Adrenal gland (tissue), 12 donors: Measurements from ENCODE around the gene HIPK2. TPM values are rescaled to one million over a fixed set of nuclear protein-coding genes. Genes with fewer than 3 reads are reported as not detected.

Source experiments
- DNase-seq, 7 donors: peaks; one replicate each; pipeline ENCODE4 v3.0.0-alpha.2; 2019 to 2020
- H3K27ac ChIP-seq, 5 donors: fragments of 200-600 bp; sonication (generic) in 4 of 5; 1 replicate in 3 of 5; 2 replicates in 2 of 5; pipeline versions ENCODE4 v1.5.1 to v1.8.0; 2016 to 2020; ENCODE audit warnings: mild to moderate bottlenecking in 1 of 5
- H3K27me3 ChIP-seq: fragments of 200-600 bp; 2 replicates; pipeline ENCODE4 v1.8.0; 2021
- H3K36me3 ChIP-seq, 2 donors: fragments of 200-600 bp; replicated peaks in 1 of 2; 1 replicate in 1 of 2; 2 replicates in 1 of 2; pipeline versions ENCODE4 v1.5.1 to v1.8.0; 2018 to 2022
- H3K4me1 ChIP-seq, 2 donors: fragments of 200-600 bp; replicated peaks in 1 of 2; 1 replicate in 1 of 2; 2 replicates in 1 of 2; pipeline versions ENCODE4 v1.5.1 to v1.8.0; 2018 to 2021
- H3K4me3 ChIP-seq, 4 donors: fragments of 200-600 bp; sonication (generic) in 3 of 4; one replicate each; pipeline ENCODE4 v1.5.1; 2016 to 2018
- H3K9me3 ChIP-seq, 3 donors: fragments of 200-600 bp; sonication (generic) in 1 of 3; replicated peaks in 1 of 3; 1 replicate in 2 of 3; 2 replicates in 1 of 3; pipeline versions ENCODE4 v1.5.1 to v1.8.0; 2016 to 2021
- POLR2A ChIP-seq, 2 donors: fragments of 450-650 bp; IDR thresholded peaks; one replicate each; pipeline ENCODE4 v1.6.1; 2017; ENCODE audit warnings: antibody characterized with exemption in 2 of 2, mild to moderate bottlenecking in 2 of 2, moderate library complexity in 1 of 2
- WGBS, 4 donors: extraction: QIAGEN DNeasy Blood & Tissue Kit in 2 of 4; methylation state at CpG; one replicate each; pipeline versions ENCODE4 v1.1.5 to v1.1.7; 2013 to 2017; 5-methylcytosine and 5-hydroxymethylcytosine counted together
- intact Hi-C, 2 donors: fragments of 100-400 bp; cut with DNase I; formaldehyde crosslinking; loops; one replicate each; pipeline versions ENCODE4 v1.14.1 to v1.15.0; 2022 to 2023
- polyA plus RNA-seq, 3 donors: library from polyadenylated mRNA; stranded (reverse); fragments of 200-250 nt in 2 of 3; fragments of 350-450 nt in 1 of 3; fragmentation: Illumina TruSeq in 1 of 3; extraction: RNeasy Lipid Tissue Mini Kit (QIAGEN cat#74804) in 1 of 3; gene quantifications; one replicate each; pipeline ENCODE4 v1.2.3, GENCODE V29; 2013 to 2014
- total RNA-seq, 9 donors: library from RNA; depleted of rRNA in 4 of 9; stranded (reverse); fragments of >200 nt in 4 of 9; fragments of 120-200 nt in 1 of 9; fragmentation: NEBNext Ultra II Directional in 1 of 9; extraction: Animal tissue kit (Norgen Biotek cat#: 25700) in 1 of 9; gene quantifications; one replicate each; pipeline versions ENCODE4 v1.1.0 to v1.2.4, GENCODE V29; 2013 to 2023
- TF ChIP-seq, protein P1 (sequence below), 6 experiments: fragments of 450-650 bp in 4 of 6; fragments of 200-600 bp in 2 of 6; sonication (generic) in 1 of 6; IDR thresholded peaks; 1 replicate in 5 of 6; 2 replicates in 1 of 6; pipeline versions ENCODE4 v1.5.1 to v1.8.0; 2016 to 2021; ENCODE audit warnings: antibody characterized with exemption in 6 of 6, mild to moderate bottlenecking in 2 of 6, moderate library complexity in 1 of 6
- donor health status: healthy with polysubstance abuse.
- donor health status: Bipolar disorder and iron deficiency.
- donor health status: DM: yes; HTN: yes; CAD: no.
- donor health status: DM: no; HTN: no; CAD: no.
- donor health status: DM: no; HTN: no; CAD: no.
- donor health status: DM: yes; HTN: yes; CAD: no.

Gene HIPK2
- total and polyA plus RNA-seq, 12 donors = 4.7 to 82.4 (median 49.8) TPM

DNA sequence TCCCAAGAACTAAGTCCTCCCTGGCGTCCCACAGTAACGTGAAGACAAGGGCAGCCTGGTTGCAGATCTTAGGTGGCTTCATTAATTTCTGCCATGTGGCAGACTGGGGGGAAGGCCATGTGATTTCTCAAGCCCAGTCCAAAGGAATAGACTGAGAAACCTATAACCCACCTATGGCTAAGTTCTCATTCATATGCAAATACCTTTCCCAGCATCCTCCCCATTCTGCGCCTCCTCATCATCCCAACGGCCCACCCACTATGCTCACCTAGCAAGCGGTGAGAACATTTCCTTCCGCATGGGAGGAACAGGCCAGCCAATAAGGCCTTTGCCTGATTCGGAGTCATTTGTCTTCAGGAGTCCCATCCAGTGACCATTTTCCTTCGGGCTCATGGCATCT lies 262.5 kb downstream of the HIPK2 start:
- no peak for TF ChIP-seq POLR2A (IDR thresholded peaks at IDR 0.05)
- TF ChIP-seq, protein P1, sequence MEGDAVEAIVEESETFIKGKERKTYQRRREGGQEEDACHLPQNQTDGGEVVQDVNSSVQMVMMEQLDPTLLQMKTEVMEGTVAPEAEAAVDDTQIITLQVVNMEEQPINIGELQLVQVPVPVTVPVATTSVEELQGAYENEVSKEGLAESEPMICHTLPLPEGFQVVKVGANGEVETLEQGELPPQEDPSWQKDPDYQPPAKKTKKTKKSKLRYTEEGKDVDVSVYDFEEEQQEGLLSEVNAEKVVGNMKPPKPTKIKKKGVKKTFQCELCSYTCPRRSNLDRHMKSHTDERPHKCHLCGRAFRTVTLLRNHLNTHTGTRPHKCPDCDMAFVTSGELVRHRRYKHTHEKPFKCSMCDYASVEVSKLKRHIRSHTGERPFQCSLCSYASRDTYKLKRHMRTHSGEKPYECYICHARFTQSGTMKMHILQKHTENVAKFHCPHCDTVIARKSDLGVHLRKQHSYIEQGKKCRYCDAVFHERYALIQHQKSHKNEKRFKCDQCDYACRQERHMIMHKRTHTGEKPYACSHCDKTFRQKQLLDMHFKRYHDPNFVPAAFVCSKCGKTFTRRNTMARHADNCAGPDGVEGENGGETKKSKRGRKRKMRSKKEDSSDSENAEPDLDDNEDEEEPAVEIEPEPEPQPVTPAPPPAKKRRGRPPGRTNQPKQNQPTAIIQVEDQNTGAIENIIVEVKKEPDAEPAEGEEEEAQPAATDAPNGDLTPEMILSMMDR (IDR thresholded peaks at IDR 0.05) = no peak
- H3K27ac ChIP-seq = no peak overlapping the region
- no peaks in the 10 kb centered on the region for H3K4me1 ChIP-seq
- H3K36me3 ChIP-seq = no peaks in the 10 kb centered on the region
- intact Hi-C loops = no loop called here
- H3K9me3 ChIP-seq = no peaks in the 10 kb centered on the region
- no peak overlapping the region for H3K4me3 ChIP-seq
- H3K27me3 ChIP-seq = no peaks in the 10 kb centered on the region
- WGBS, 4 donors = 82 to 89% (median 86%) methylated on average over 8 of the region's 8 CpGs
- DNase-seq = no peak

Other genes with a start within 250 kb of the HIPK2 start
- gene TBXAS1, start 51.3 kb upstream of the HIPK2 start, total RNA-seq = 10 to 100 TPM; 11.3 to 87.0 (median 32.0) TPM
- gene TBXAS1, start 51.3 kb upstream of the HIPK2 start, polyA plus RNA-seq = 10 to 100 TPM in 2 of 3 donors, 1 to 10 TPM in 1; 9.0 to 12.8 (median 10.5) TPM